Parathyroid adenoma (tissue), 2 donors: ENCODE data around the gene PAN2.

Source experiments
- H2AFZ ChIP-seq: fragments of 300-600 bp; sonication (generic); one replicate; pipeline ENCODE4 v1.7.0; 2017; ENCODE audit warnings: antibody characterized with exemption, mild to moderate bottlenecking
- H3K27ac ChIP-seq: fragments of 300-600 bp; sonication (generic); one replicate; pipeline ENCODE4 v1.7.0; 2017
- H3K27me3 ChIP-seq: fragments of 300-600 bp; sonication (generic); one replicate; pipeline ENCODE4 v1.7.0; 2017; ENCODE audit warnings: low read length; ENCODE audit not compliant: control insufficient read depth, insufficient read depth
- H3K36me3 ChIP-seq: fragments of 300-600 bp; sonication (generic); one replicate; pipeline ENCODE4 v1.7.0; 2017; ENCODE audit warnings: low read length; ENCODE audit not compliant: control insufficient read depth, insufficient read depth
- H3K4me1 ChIP-seq: fragments of 300-600 bp; sonication (generic); one replicate; pipeline ENCODE4 v1.7.0; 2017; ENCODE audit warnings: control low read depth
- H3K4me2 ChIP-seq: fragments of 300-600 bp; sonication (generic); one replicate; pipeline ENCODE4 v1.7.0; 2017; ENCODE audit warnings: low read length
- H3K4me3 ChIP-seq: fragments of 300-600 bp; sonication (generic); one replicate; pipeline ENCODE4 v1.7.0; 2017; ENCODE audit warnings: low read depth, low read length
- H3K79me2 ChIP-seq: fragments of 300-600 bp; sonication (generic); one replicate; pipeline ENCODE4 v1.7.0; 2017; ENCODE audit warnings: control low read depth
- H3K9ac ChIP-seq: fragments of 300-600 bp; sonication (generic); one replicate; pipeline ENCODE4 v1.7.0; 2017; ENCODE audit warnings: mild to moderate bottlenecking
- H3K9me3 ChIP-seq: fragments of 300-600 bp; sonication (generic); one replicate; pipeline ENCODE4 v1.7.0; 2017; ENCODE audit warnings: low read length; ENCODE audit not compliant: control insufficient read depth
- TF ChIP-seq, protein P1 (sequence below): fragments of 300-600 bp; sonication (generic); IDR thresholded peaks from one replicate; pipeline ENCODE4 v1.7.0; 2017; ENCODE audit warnings: antibody characterized with exemption, mild to moderate bottlenecking
- donor health status: primary hyperparathyroidism.

The PAN2 gene

DNA sequence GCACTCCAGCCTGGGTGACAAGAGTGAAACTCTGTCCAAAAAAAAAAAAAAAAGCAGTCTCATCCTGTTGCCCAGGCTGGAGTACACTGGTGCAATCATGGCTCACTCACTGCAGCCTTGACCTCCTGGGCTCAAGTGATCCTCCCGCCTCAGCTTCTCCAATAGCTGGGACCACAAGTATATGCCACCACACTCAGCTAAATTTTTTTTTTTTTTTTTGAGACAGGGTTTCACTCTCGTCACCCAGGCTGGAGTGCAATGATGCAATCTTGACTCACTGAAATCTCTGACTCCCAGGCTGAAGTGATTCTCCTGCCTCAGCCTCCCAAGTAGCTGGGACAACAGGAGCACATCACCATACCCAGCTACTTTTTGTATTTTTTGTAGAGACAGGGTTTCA lies 12.8 kb downstream of the PAN2 start:
- no peak overlapping the region for H3K4me2 ChIP-seq
- H3K9me3 ChIP-seq, result no peaks in the 10 kb centered on the region
- TF ChIP-seq, protein P1, sequence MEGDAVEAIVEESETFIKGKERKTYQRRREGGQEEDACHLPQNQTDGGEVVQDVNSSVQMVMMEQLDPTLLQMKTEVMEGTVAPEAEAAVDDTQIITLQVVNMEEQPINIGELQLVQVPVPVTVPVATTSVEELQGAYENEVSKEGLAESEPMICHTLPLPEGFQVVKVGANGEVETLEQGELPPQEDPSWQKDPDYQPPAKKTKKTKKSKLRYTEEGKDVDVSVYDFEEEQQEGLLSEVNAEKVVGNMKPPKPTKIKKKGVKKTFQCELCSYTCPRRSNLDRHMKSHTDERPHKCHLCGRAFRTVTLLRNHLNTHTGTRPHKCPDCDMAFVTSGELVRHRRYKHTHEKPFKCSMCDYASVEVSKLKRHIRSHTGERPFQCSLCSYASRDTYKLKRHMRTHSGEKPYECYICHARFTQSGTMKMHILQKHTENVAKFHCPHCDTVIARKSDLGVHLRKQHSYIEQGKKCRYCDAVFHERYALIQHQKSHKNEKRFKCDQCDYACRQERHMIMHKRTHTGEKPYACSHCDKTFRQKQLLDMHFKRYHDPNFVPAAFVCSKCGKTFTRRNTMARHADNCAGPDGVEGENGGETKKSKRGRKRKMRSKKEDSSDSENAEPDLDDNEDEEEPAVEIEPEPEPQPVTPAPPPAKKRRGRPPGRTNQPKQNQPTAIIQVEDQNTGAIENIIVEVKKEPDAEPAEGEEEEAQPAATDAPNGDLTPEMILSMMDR, result no peak

DNA sequence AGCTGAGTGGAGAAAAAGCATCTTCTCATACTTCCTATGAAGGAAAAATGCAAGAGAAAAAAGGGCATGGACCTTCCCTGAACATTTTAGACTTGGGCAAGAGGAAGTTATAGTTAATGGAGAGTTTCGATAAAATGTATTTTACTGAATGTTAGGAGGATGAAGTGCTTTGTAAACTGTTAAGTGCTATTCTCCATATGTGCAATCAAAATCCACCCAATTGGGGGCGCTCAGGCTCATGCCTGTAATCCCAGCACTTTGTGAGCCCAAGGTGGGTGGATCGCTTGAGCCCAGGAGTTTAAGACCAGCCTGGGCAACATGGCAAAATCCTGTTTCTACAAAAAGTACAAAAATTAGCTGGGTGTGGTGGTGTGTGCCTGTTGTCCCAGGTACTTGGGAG lies 16.1 kb downstream of the PAN2 start:
- Histone ChIP-seq H3K4me3 (no peak overlapping the region), H3K36me3 (no peaks in the 10 kb centered on the region), H3K4me2 (no peak overlapping the region), H3K9me3 (no peaks in the 10 kb centered on the region), H3K79me2 (peaks cover 10% of the 10 kb centered on the region), H3K9ac (no peak overlapping the region), H3K27me3 (no peaks in the 10 kb centered on the region), H2AFZ (no peak overlapping the region), H3K27ac (no peak overlapping the region), H3K4me1 (peaks cover 10% of the 10 kb centered on the region)
- TF ChIP-seq, protein P1, result no peak

More for the DNA sequence above, 12.8 kb downstream of the PAN2 start:
- Histone ChIP-seq H3K36me3 (no peaks in the 10 kb centered on the region), H3K4me3 (no peak overlapping the region), H3K9ac (no peak overlapping the region), H3K4me1 (peaks cover 3% of the 10 kb centered on the region), H2AFZ (no peak overlapping the region), H3K79me2 (no peaks in the 10 kb centered on the region), H3K27me3 (no peaks in the 10 kb centered on the region), H3K27ac (no peak overlapping the region)

DNA sequence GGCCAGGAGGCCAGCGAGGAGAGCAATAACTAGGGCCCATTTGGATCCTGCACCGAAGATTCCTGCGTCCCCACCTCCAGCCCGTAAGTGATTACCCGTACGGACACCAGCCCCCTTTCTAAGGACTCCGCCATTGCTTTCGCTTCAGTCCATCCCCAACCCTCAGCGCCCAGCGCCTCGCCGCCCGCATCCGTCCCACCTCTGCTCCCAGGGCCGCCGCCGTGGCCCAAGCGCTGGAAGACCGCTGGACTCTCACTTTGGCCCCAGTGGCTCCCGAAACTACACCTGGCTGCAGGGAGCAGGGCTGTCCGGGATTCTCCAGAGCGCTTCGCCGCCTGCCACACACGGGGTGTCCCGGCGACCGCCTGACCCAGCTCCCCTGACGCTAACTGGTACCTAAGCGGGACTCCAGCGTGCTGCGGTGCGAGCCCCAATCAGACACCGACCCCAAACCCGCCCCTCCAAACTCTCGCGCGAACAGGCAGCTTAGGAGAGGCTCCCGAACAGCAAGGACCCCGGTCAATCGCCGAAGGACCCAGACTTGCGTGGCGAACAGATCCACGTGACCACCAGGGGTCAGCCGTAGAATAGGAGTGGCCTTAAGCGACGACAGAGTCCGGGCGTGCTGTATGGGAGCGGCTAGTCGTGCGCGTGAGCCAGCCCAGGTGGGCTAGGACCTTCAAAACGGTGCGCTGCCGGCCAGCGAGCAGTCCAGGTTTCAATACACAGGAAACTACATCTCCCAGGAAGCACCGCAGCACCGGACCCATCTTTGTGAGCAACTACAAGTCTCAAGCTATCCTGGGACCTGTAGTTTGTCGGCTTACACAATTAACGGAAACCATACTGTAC lies 18.0 kb downstream of the PAN2 start, which contains the start of gene CNPY2:
Gene CNPY2, minus strand, starts transcription at position 367 of the 852 bp plus-strand sequence. CDS start 771 bp downstream, outside the sequence.
- Histone ChIP-seq H3K4me2 (peak within 1 kb of the TSS; percentile 98), H3K27me3 (no peaks in the 10 kb centered on the region), H3K9ac (peak within 1 kb of the TSS; percentile 74), H3K9me3 (no peaks in the 10 kb centered on the region), H3K27ac (peak within 1 kb of the TSS; percentile 96), H3K36me3 (no peaks in the 10 kb centered on the region), H3K79me2 (peaks cover 10% of the 10 kb centered on the region), H2AFZ (peak within 1 kb of the TSS; percentile 71), H3K4me1 (peaks cover 10% of the 10 kb centered on the region), H3K4me3 (peak within 1 kb of the TSS; percentile 96)
- TF ChIP-seq, protein P1, result peak; percentile 31

DNA sequence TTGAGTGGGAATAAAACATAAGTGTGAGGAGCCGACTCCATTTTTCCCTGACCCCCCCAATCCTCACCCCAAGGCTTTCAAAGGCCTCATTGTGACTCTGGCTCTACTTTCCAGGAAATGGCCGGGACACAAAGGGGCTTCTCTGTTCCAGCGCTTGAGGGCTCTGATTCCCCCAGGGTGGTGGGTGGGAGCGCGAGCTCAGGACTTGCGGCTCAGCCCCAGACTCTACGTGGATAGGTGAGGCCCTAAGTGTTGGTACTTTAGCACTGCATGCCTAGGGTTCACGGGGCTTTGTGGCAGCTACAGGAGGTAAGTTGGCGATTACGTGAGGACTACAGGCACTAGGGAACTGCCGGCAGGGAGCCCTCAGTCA lies 18.6 kb downstream of the PAN2 start:
- Histone ChIP-seq H3K79me2 (peaks cover 10% of the 10 kb centered on the region), H3K4me3 (peak overlapping the region; percentile 96), H3K9ac (peak overlapping the region; percentile 74), H2AFZ (peak overlapping the region; percentile 71), H3K4me2 (peak overlapping the region; percentile 98), H3K36me3 (no peaks in the 10 kb centered on the region), H3K27ac (peak overlapping the region; percentile 96), H3K9me3 (no peaks in the 10 kb centered on the region), H3K4me1 (peaks cover 10% of the 10 kb centered on the region), H3K27me3 (no peaks in the 10 kb centered on the region)
- TF ChIP-seq, protein P1, result no peak
